ENCODE results near the gene KLK6.

DNA sequence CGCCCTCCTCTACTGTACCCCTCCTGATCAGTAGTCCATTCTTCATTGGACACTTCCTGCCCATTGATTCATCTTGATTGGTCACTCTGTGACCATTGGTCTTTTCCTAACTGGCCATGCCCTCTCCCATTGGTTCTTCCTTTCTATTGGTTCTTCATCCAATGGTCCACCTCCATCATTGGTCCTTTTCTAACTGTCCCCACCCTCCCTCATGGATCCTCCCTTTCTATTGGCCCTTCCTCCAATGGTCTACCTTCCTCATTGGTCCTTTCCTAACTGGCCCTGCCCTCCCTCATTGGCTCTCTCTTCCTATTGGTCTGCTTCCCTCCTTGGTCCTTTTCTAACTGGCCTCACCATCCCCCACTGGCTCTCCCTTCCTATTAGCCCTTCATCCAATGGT is 7.1 kb downstream of the KLK6 start:
- TF ChIP-seq EZH2 (IDR thresholded peaks at IDR 0.05; ENCODE audit: insufficient read depth, poor library complexity, severe bottlenecking) (no peak), EZH2phosphoT487 (IDR thresholded peaks at IDR 0.05; ENCODE audit: insufficient read depth, low read depth) (no peak)
